Stimulated activated memory B cell treated with anti-CD40 and anti-IgM and Interleukin-4, amounts not matched to agents 10 μg/mL and 1 μg/mL and 100 μg/mL, for 72 hours (primary cell): ENCODE data around the gene CDH24.

Experiments used
- ATAC-seq: fragments of 150-1000 bp; cut with Tn5 transposase; 2 replicates; pipeline ENCODE4 v1.10.0; 2021
- H3K27ac Mint-ChIP-seq: one replicate; pipeline ENCODE4 v1.8.0; 2022; ENCODE audit warnings: mild to moderate bottlenecking, mixed read lengths
- H3K27me3 Mint-ChIP-seq: one replicate; pipeline ENCODE4 v1.8.0; 2022; ENCODE audit warnings: mixed read lengths
- H3K36me3 Mint-ChIP-seq: one replicate; pipeline ENCODE4 v1.8.0; 2022; ENCODE audit warnings: mixed read lengths
- H3K4me1 Mint-ChIP-seq: one replicate; pipeline ENCODE4 v1.8.0; 2022; ENCODE audit warnings: mixed read lengths
- H3K4me3 Mint-ChIP-seq: one replicate; pipeline ENCODE4 v1.8.0; 2022; ENCODE audit warnings: mild to moderate bottlenecking, moderate library complexity, mixed read lengths
- H3K9me3 Mint-ChIP-seq: one replicate; pipeline ENCODE4 v1.8.0; 2022; ENCODE audit warnings: mixed read lengths

The CDH24 gene

DNA sequence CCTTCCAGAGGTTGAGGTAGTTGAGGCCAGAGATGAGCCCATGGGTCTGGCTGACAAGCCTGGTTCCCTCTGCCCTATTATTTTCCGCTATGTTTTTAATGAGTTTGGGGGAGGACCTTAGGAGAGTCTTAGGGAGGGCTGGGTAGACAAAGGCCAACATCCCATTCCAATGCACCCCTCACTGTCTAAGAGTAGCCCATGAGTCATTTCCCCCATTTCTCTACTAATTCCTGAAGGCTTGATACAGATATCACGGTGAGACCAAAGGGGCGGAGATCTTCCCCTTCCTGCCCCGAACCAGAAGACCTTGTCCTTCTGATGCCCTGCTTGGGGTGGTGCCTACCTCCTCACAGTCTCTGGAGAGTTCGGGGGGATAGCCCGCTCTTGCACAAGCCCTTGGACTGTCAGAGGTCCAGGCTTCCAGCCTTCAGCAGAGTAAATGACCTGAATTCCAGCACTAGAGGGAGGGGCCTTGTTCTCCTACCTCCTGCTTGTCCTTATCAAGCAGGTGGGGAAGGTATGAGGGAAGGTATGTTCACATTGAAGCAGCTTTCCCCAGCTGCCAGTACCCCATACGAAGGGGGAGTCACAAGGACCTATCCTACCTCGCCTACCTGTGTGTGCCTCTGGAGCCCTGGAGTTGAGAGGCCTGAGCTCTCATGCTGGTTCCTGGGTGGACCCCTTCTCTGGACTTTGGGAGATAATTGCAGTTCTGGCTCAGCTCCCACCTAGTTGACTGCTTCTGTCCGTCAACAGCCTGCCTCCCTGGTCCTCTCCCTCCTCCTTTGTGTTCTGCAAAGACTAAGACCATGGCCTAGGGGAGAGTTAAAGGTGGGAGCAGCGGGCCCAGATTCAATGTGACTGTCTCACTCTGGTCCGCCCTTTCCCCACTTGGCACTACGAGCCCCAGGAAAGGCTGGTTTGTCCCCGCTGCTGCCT is 11.6 kb downstream of the CDH24 start:
- Mint-ChIP-seq H3K27ac (no peak overlapping the region), H3K9me3 (no peaks in the 10 kb centered on the region), H3K4me3 (no peak overlapping the region), H3K36me3 (no peaks in the 10 kb centered on the region), H3K4me1 (no peaks in the 10 kb centered on the region), H3K27me3 (peaks cover 18% of the 10 kb centered on the region)
- no peak for ATAC-seq

DNA sequence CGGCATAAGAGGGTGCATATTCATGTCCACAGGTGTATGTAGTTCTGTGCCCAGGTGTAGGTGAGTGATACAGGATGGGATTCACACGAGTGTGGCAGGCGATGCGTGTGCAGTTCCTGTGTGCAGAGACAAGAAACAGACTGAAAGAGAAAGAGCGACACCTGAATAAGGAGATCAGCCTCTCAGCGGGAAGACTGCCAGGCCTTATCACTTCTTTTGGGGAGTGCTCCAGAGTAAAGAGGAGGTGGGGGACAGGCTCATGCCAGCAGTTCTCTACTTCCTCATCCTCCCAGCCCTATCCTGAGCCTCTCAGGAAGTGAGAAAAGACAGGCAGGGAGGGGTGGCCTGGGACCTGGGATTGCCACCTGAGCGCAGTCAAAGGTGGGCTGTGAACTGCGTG is 12.5 kb downstream of the CDH24 start:
- H3K36me3 Mint-ChIP-seq = no peaks in the 10 kb centered on the region
- peaks cover 18% of the 10 kb centered on the region for H3K27me3 Mint-ChIP-seq
- no peaks in the 10 kb centered on the region for H3K9me3 Mint-ChIP-seq
- H3K4me1 Mint-ChIP-seq = no peaks in the 10 kb centered on the region
- H3K27ac Mint-ChIP-seq = no peak overlapping the region
- no peak overlapping the region for H3K4me3 Mint-ChIP-seq
- ATAC-seq = no peak

DNA sequence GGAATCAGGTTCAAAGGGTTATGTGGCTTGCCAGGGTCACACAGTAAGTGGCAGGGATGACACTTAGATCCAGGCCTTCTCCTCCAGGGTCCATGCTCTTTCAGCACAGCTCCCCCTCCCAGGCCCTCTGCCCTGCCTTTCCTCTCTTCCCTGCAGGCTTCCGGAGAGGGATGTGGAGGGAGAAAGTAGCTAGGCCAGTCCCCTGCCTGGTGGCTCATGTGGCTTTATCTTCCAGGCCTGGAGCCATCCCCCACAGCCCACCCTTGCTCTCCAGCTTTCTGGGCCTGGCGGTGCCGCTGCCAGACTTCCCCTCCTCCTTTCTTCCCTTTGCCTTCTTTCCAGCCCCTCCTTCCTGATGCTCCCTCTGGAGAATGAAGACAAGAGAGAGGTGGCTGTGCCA is 13.6 kb downstream of the CDH24 start:
- peaks cover 18% of the 10 kb centered on the region for H3K27me3 Mint-ChIP-seq
- no peak overlapping the region for H3K4me3 Mint-ChIP-seq
- H3K27ac Mint-ChIP-seq = no peak overlapping the region
- no peaks in the 10 kb centered on the region for H3K4me1 Mint-ChIP-seq
- no peak for ATAC-seq
- H3K36me3 Mint-ChIP-seq = no peaks in the 10 kb centered on the region
- no peaks in the 10 kb centered on the region for H3K9me3 Mint-ChIP-seq

DNA sequence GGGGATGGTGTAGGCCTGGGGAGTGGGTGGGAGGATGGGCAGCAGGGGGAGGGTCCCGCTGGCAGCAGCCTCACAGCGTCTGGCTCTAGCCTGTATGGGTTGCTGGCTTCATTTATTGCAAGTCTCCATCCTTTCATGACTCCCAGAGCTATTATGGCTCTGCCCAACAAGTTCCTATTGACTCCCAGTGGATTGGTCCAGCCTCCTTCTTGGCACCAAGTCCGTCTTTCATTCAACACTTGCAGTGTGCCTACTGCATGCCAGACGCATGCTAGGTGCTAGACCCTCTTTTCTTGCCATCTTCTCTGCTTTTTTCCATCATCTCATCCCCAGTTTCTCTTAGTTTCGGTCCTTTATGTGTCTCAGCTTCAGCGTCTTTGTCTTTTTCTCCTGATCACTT is 14.2 kb downstream of the CDH24 start:
- H3K4me3 Mint-ChIP-seq = no peak overlapping the region
- no peak for ATAC-seq
- H3K36me3 Mint-ChIP-seq = no peaks in the 10 kb centered on the region
- no peaks in the 10 kb centered on the region for H3K9me3 Mint-ChIP-seq
- peaks cover 18% of the 10 kb centered on the region for H3K27me3 Mint-ChIP-seq
- no peaks in the 10 kb centered on the region for H3K4me1 Mint-ChIP-seq
- H3K27ac Mint-ChIP-seq = no peak overlapping the region

DNA sequence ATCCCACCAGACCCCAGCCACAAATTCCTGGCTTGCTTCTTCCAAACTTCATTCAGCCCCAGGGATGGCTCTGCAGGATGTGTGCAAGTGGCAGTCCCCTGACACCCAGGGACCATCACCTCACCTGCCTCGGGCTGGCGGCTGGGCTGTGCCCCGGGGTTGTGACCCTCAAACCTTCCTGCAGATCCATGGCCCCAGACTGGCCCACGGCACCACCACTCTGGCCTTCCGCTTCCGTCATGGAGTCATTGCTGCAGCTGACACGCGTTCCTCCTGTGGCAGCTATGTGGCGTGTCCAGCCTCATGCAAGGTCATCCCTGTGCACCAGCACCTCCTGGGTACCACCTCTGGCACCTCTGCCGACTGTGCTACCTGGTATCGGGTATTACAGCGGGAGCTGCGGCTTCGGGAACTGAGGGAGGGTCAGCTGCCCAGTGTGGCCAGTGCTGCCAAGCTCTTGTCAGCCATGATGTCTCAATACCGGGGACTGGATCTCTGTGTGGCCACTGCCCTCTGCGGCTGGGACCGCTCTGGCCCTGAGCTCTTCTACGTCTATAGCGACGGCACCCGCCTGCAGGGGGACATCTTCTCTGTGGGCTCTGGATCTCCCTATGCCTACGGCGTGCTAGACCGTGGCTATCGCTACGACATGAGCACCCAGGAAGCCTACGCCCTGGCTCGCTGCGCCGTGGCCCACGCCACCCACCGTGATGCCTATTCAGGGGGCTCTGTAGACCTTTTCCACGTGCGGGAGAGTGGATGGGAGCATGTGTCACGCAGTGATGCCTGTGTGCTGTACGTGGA is 15.0 kb downstream of the CDH24 start, which contains the start of gene PSMB11:
TSS of gene PSMB11 (plus strand) at position 51 of the 804 bp plus-strand sequence. CDS start at position 65, 14 bp downstream.
- Mint-ChIP-seq H3K4me1 (no peaks in the 10 kb centered on the region), H3K4me3 (no peak within 1 kb of the TSS), H3K9me3 (no peaks in the 10 kb centered on the region), H3K27ac (no peak within 1 kb of the TSS), H3K36me3 (no peaks in the 10 kb centered on the region), H3K27me3 (peaks cover 13% of the 10 kb centered on the region)
- ATAC-seq = no peak

DNA sequence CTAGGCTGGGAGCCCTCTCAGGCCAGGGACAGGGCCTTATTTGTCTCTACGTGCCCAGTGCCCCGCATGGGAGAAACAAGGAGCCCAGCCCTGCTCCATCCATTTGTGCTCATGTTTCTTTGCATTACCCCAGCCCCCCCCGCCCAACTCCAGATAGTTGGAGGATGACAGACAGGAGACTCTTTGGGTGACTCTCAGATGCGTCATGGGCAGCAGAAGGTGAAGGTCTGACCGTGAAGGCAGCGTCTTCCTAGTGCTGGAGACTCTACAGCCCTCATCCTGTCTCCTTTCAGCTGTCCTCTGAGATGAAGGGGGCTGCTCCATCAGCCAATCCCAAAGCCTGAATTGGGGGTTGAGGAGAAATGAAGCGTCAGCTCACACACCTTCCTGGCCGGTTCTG is 15.6 kb downstream of the CDH24 start:
- no peaks in the 10 kb centered on the region for H3K36me3 Mint-ChIP-seq
- no peaks in the 10 kb centered on the region for H3K9me3 Mint-ChIP-seq
- no peak for ATAC-seq
- H3K4me1 Mint-ChIP-seq = no peaks in the 10 kb centered on the region
- peaks cover 6% of the 10 kb centered on the region for H3K27me3 Mint-ChIP-seq
- no peak overlapping the region for H3K27ac Mint-ChIP-seq
- no peak overlapping the region for H3K4me3 Mint-ChIP-seq

DNA sequence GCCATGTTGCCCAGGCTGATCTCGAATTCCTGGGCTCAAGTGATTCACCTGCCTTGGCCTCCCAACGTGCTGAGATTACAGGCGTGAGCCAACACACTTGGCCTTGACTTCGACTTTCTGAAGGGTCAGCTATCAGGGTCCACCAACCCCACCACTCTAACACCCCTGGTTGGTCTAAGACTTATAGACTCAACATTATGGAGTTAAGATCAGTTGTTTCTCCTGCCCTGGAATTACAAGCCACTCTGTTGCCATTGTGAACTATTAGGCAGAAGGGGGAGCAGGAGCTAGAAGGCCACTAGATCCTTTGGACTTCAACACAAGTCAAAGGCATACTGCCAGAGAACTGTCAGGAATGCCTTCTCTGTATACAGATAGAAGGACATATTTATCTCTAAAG is 17.2 kb downstream of the CDH24 start:
- Mint-ChIP-seq H3K4me1 (peaks cover 8% of the 10 kb centered on the region), H3K36me3 (no peaks in the 10 kb centered on the region), H3K27ac (no peak overlapping the region), H3K4me3 (no peak overlapping the region), H3K27me3 (no peaks in the 10 kb centered on the region), H3K9me3 (no peaks in the 10 kb centered on the region)
- ATAC-seq = no peak

DNA sequence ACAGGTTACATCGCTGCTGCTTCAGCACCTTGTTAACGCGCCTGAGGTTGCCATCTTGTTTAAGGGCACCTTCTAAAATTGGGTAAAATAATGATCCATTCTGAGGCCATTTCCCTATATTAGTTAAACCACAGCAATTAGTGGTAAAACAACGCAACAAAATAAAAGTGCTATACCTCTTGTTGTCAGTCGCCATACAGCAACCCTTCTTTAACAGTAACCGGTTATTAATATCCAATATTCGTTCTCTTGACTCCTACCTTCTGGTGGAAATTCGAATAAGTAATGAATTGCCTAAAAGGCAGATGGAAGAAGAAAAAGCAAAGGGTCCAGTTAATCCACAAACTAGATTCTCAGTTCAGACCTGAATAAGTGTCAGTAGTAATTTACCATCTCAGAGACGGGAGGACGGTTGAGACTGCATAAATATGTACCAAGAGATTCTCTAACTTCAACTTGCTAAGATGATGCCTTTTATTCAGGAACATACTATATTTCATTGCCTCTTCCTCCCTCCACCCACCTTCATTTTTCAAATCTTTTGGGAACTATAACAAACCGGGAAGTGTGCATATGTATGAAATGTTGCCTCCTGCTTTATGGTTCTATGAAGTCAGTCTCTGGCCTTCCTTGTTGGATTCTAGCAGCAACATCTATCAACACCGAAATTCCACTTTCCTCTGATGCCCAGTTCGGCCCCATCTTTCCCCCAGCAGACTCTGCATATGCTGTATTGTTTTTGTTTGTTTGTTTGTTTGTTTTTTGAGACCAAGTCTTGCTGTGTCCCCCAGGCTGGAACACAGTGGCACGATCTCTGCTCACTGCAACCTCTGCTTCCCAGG is 21.8 kb downstream of the CDH24 start:
- no peaks in the 10 kb centered on the region for H3K9me3 Mint-ChIP-seq
- ATAC-seq = no peak
- H3K36me3 Mint-ChIP-seq = peaks cover 19% of the 10 kb centered on the region
- H3K27me3 Mint-ChIP-seq = no peaks in the 10 kb centered on the region
- peak overlapping the region; percentile 86 for H3K4me3 Mint-ChIP-seq
- peaks cover 32% of the 10 kb centered on the region for H3K4me1 Mint-ChIP-seq
- H3K27ac Mint-ChIP-seq = peak overlapping the region; percentile 97

DNA sequence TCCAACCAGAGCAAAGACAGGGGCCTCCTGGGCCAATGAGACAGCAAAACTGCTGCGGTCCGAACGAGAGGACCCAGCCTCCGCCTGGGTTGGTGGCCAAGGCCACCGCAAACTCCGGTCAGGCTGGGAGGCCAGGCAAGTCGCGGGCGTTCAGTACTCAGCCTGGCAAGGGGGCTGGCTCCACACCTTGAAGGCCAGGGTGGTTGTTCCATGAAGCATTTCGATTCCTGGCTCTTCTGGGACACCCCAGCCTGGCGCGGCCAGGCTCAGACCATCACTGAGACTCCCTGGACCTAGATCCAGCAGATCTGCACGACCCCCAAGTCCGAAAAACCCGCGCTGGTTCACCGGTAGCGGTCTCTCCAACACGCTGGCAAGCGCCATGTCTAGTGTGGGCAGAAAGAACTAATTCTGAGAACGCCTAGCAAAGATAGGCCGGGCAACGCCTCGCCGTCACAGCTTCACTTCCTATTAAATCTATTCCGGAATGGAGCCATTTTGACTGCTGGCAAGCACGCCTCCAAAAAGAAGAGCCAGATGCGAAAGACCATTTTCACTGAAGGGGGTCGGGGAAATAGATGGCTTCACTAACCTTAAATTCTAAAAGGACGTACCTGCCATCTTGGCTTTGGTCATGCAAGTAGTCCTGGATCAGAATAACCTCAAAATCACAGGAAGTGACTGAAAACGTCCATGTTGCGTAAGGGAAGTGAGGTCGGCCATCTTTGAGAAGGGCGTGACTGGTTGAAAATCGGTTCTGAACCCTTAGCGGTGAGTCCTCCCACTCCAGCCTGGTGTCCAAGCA is 22.6 kb downstream of the CDH24 start, which contains the start of gene PSMB5:
TSS of gene PSMB5 (minus strand) at position 403 of the 805 bp plus-strand sequence. CDS start at position 384, 19 bp downstream.
- H3K9me3 Mint-ChIP-seq = no peaks in the 10 kb centered on the region

DNA sequence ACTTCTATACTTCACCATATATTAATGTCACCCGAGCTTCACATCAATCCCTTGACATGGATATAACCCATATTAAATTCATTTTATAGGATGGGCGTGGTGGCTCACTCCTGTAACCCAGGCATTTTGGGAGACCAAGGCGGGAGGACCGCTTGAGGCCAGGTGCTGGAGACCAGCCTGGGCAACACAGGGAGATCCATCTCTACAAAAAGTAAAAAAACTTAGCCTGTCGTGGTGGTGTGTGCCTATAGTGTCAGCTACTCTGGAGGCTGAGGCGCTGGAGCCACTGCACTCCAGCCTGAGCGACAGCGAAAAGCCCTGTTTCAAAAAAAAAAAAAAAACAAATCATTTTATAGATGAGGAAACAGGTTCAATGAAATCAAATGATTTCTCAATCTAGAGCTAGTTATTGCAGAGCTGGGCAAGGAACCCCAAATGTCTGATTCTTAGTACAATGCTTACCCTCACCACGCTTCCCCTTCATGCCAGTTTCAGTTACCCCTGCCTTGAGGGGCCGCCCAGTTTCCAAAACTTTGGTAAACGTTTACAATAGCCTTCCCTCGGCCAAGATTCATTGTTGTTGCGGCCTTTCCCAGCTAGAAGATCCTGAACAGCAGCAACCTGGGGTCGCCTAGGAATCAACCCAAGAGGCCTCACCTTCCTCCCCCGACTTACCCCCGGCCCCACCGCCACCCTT is 23.4 kb downstream of the CDH24 start:
- Mint-ChIP-seq H3K27ac (peak overlapping the region; percentile 97), H3K4me1 (peaks cover 39% of the 10 kb centered on the region), H3K4me3 (peak overlapping the region; percentile 86), H3K36me3 (peaks cover 25% of the 10 kb centered on the region), H3K9me3 (no peaks in the 10 kb centered on the region), H3K27me3 (no peaks in the 10 kb centered on the region)
- ATAC-seq = peak; percentile 1

More for the DNA sequence above, 22.6 kb downstream of the CDH24 start, which contains the start of gene PSMB5:
- peak within 1 kb of the TSS; percentile 97 for H3K27ac Mint-ChIP-seq
- no peaks in the 10 kb centered on the region for H3K27me3 Mint-ChIP-seq
- peaks cover 32% of the 10 kb centered on the region for H3K4me1 Mint-ChIP-seq
- peak; percentile 98 for ATAC-seq
- peak within 1 kb of the TSS; percentile 86 for H3K4me3 Mint-ChIP-seq
- peaks cover 19% of the 10 kb centered on the region for H3K36me3 Mint-ChIP-seq

DNA sequence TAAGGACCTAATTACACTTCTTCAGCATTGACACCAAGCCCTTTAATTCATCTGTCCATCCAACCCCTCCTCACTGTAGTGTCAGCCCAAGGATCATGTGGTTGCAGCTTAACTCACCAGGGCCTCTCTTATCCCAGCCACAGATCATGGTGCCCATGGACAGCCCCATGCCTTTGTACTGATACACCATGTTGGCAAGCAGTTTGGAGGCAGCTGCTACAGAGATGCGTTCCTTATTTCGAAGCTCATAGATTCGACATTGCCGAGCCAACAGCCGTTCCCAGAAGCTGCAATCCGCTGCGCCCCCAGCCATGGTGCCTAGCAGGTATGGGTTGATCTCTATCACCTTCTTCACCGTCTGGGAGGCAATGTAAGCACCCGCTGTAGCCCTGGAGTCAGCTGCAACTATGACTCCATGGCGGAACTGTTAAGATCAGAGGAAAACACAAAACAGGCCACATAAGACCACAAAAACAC is 24.0 kb downstream of the CDH24 start:
- Mint-ChIP-seq H3K4me3 (peak overlapping the region; percentile 86), H3K27ac (peak overlapping the region; percentile 97), H3K4me1 (peaks cover 44% of the 10 kb centered on the region), H3K36me3 (peaks cover 30% of the 10 kb centered on the region), H3K27me3 (no peaks in the 10 kb centered on the region), H3K9me3 (no peaks in the 10 kb centered on the region)
- ATAC-seq = no peak

DNA sequence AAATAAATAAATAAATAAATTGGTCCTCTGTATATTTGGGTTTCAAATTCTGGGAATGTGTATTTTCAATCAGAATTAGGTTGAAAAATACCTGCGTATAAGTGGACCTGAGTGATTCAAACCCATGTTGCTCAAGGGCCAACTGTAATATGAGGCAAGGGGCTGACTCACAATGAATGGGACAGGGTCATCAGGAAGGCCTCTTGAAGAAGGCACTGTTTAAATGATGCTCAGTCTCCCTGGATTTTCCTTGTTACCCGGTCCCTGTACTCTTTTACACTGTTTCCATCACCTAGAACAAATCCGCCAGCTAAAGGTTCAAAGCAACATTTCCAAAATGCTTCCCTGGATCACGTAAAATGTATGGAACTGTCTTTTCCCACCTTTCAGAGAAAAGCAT is 26.4 kb downstream of the CDH24 start:
- no peaks in the 10 kb centered on the region for H3K9me3 Mint-ChIP-seq
- H3K27me3 Mint-ChIP-seq = no peaks in the 10 kb centered on the region
- H3K36me3 Mint-ChIP-seq = peaks cover 46% of the 10 kb centered on the region
- H3K4me3 Mint-ChIP-seq = no peak overlapping the region
- H3K27ac Mint-ChIP-seq = no peak overlapping the region
- peaks cover 51% of the 10 kb centered on the region for H3K4me1 Mint-ChIP-seq
- ATAC-seq = no peak

DNA sequence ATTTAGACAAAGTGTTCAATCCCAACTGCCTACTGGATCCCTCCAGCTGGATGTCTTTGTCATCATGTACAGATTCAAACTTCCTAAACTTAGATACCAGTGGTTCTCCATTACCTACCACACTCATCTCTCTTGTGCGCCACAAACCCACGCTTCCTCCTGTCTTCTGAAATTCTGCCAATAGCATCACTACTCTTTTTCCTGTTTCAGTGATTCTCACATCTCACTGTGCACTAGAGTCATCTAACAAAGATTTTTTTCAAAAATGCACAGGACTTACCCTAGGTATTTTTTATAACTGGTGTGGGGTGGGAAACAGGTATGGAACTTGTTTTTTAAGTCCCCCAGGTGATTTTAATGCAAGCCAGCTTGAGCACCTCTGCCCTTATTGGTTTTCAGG is 28.5 kb downstream of the CDH24 start:
- no peaks in the 10 kb centered on the region for H3K9me3 Mint-ChIP-seq

More for the DNA sequence above, 28.5 kb downstream of the CDH24 start:
- Mint-ChIP-seq H3K36me3 (peaks cover 66% of the 10 kb centered on the region), H3K4me3 (no peak overlapping the region), H3K27ac (peak overlapping the region; percentile 38), H3K4me1 (peaks cover 43% of the 10 kb centered on the region), H3K27me3 (no peaks in the 10 kb centered on the region)
- no peak for ATAC-seq
